Loucy (cell line): ENCODE measurements around the gene POLA2.
A peak's percentile ranks its signal among the peaks of the same experiment; 100 is the strongest.

Source experiments
- H2AFZ ChIP-seq: fragments of 200-600 bp; sonication (generic); 2 replicates; pipeline ENCODE4 v1.6.0; 2016; ENCODE audit warnings: antibody characterized with exemption, mild to moderate bottlenecking, low read length, moderate library complexity
- H3F3A ChIP-seq: fragments of 200-600 bp; 2 replicates; pipeline ENCODE4 v1.6.0; 2016; ENCODE audit warnings: antibody characterized with exemption, low read depth, mild to moderate bottlenecking
- H3K27me3 ChIP-seq: fragments of 200-600 bp; sonication (generic); 2 replicates; pipeline ENCODE4 v1.6.1; 2014; ENCODE audit warnings: low read length, mild to moderate bottlenecking; ENCODE audit not compliant: insufficient read depth, poor library complexity, severe bottlenecking
- H3K36me3 ChIP-seq: fragments of 200-600 bp; sonication (generic); 2 replicates; pipeline ENCODE4 v1.6.1; 2016; ENCODE audit warnings: low read length; ENCODE audit not compliant: insufficient read depth
- H3K4me1 ChIP-seq: fragments of 200-600 bp; sonication (generic); 2 replicates; pipeline ENCODE4 v1.5.1; 2014; ENCODE audit warnings: low read length, mild to moderate bottlenecking; ENCODE audit not compliant: insufficient read depth, poor library complexity, severe bottlenecking
- H3K4me2 ChIP-seq: fragments of 200-600 bp; sonication (generic); 2 replicates; pipeline ENCODE4 v1.6.0; 2014; ENCODE audit warnings: antibody characterized with exemption, low read length, low read depth, mild to moderate bottlenecking; ENCODE audit not compliant: poor library complexity, severe bottlenecking
- H3K4me3 ChIP-seq: fragments of 200-600 bp; sonication (generic); 2 replicates; pipeline ENCODE4 v1.5.1; 2014; ENCODE audit warnings: low read length, mild to moderate bottlenecking, mixed read lengths; ENCODE audit not compliant: poor library complexity, severe bottlenecking
- H3K79me2 ChIP-seq: fragments of 200-600 bp; sonication (generic); 2 replicates; pipeline ENCODE4 v1.6.1; 2014; ENCODE audit warnings: low read length; ENCODE audit not compliant: insufficient read depth
- H3K9ac ChIP-seq: fragments of 200-600 bp; sonication (generic); 2 replicates; pipeline ENCODE4 v1.6.0; 2014; ENCODE audit warnings: mild to moderate bottlenecking, low read depth, low read length, moderate library complexity; ENCODE audit not compliant: poor library complexity, severe bottlenecking
- H3K9me2 ChIP-seq: fragments of 200-600 bp; sonication (generic); replicated peaks from 2 replicates; pipeline ENCODE4 v1.6.1; 2016; ENCODE audit warnings: low read depth, low read length, mixed read lengths
- H3K9me3 ChIP-seq: fragments of 200-600 bp; sonication (generic); 2 replicates; pipeline ENCODE4 v1.6.1; 2014; ENCODE audit warnings: mild to moderate bottlenecking, antibody characterized with exemption, low read length, low read depth; ENCODE audit not compliant: insufficient read depth
- H4K20me1 ChIP-seq: fragments of 200-600 bp; sonication (generic); 2 replicates; pipeline ENCODE4 v1.6.0; 2014; ENCODE audit warnings: antibody characterized with exemption, low read length, mild to moderate bottlenecking; ENCODE audit not compliant: insufficient read depth, poor library complexity, severe bottlenecking
- EZH2phosphoT487 ChIP-seq: fragments of 200-600 bp; IDR thresholded peaks from 2 replicates; pipeline ENCODE4 v1.6.1; 2018; ENCODE audit warnings: antibody characterized with exemption, mild to moderate bottlenecking, moderate library complexity, borderline replicate concordance
- TF ChIP-seq, protein P1 (sequence below): fragments of 200-600 bp; sonication (generic); conservative IDR thresholded peaks from 2 replicates; pipeline ENCODE4 v1.5.1; 2014; ENCODE audit warnings: mild to moderate bottlenecking, antibody characterized with exemption, low read length

Gene POLA2

DNA sequence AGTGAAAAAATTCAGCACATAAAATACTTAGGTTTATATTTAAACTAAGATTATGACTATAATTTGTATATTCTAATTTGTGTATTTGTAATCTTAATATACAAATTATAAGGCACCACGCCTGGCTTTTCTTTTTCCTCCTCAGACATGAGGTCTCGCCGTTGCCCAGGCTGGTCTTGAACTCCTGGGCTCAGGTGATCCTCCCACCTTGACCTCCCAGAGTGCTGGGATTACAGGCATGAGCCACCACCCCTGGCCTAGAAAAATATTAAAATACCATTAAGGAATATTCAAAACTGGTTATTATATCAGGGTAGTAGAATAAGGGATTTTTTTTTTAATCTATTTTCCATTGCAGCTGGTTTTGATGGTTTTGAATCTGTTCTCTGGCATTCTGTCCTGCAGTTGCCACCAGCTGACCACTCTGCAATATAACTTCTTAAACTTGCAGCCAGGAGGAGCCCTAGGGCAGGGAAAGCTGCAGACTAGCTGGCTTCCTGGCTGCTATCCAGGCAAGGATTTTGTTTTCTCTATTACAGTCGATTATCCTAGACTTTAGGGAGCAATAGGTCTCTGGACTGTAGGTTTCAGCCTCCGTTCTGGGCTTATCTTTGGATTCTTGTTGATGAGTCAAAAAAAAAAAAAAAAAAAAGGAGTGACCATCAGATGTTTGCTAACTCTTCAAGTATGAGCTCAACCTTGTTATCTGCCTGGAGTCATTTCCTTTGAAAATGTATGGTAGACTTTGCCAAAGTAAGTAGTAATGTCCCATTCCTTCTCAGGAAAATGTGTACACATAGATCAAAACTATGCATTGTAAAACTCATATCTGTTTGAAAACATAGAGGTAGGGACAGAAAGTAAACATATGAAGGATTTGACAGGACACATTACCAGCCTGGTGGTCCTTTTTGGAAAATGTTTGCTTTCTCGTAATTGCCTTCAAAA is 13.2 kb downstream of the POLA2 start:
- Histone ChIP-seq H3K4me1 (no peaks in the 10 kb centered on the region), H3K9ac (no peak overlapping the region), H3K79me2 (no peaks in the 10 kb centered on the region), H3K36me3 (peaks cover 43% of the 10 kb centered on the region; the same call in 1 of the 2 replicates), H3K4me3 (no peak overlapping the region), H3K9me3 (no peaks in the 10 kb centered on the region), H2AFZ (no peak overlapping the region), H3F3A (no peaks in the 10 kb centered on the region), H4K20me1 (no peaks in the 10 kb centered on the region), H3K27me3 (no peaks in the 10 kb centered on the region), H3K9me2 (no peaks in the 10 kb centered on the region), H3K4me2 (no peak overlapping the region)
- TF ChIP-seq, protein P1, sequence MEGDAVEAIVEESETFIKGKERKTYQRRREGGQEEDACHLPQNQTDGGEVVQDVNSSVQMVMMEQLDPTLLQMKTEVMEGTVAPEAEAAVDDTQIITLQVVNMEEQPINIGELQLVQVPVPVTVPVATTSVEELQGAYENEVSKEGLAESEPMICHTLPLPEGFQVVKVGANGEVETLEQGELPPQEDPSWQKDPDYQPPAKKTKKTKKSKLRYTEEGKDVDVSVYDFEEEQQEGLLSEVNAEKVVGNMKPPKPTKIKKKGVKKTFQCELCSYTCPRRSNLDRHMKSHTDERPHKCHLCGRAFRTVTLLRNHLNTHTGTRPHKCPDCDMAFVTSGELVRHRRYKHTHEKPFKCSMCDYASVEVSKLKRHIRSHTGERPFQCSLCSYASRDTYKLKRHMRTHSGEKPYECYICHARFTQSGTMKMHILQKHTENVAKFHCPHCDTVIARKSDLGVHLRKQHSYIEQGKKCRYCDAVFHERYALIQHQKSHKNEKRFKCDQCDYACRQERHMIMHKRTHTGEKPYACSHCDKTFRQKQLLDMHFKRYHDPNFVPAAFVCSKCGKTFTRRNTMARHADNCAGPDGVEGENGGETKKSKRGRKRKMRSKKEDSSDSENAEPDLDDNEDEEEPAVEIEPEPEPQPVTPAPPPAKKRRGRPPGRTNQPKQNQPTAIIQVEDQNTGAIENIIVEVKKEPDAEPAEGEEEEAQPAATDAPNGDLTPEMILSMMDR, result peak; percentile 75
- TF ChIP-seq EZH2phosphoT487, result no peak

DNA sequence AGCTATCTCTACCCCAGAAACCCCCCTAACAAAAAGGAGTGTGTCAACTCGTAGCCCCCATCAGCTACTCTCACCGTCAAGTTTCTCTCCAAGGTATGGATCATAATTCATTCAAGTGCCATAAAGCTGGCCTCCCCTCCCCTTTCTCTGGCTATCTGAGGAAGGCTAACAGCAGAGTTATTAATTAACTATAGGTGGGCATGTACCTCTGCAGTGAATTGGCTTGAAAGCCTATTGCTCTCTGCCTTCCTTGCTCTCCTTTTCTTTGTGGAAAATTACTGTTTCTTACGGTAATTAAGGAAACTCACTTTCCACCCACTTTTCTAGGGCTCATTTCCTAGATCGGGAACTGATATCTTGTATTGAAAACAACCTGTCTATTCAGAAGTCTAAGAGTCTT is 14.1 kb downstream of the POLA2 start:
- Histone ChIP-seq H3K9me2 (no peaks in the 10 kb centered on the region), H3K4me2 (no peak overlapping the region), H3K4me3 (no peak overlapping the region), H3K36me3 (peaks cover 43% of the 10 kb centered on the region; the same call in 1 of the 2 replicates), H3K9ac (no peak overlapping the region), H4K20me1 (no peaks in the 10 kb centered on the region), H3F3A (no peaks in the 10 kb centered on the region), H3K4me1 (no peaks in the 10 kb centered on the region), H2AFZ (no peak overlapping the region), H3K27me3 (no peaks in the 10 kb centered on the region), H3K9me3 (no peaks in the 10 kb centered on the region), H3K79me2 (no peaks in the 10 kb centered on the region)
- TF ChIP-seq EZH2phosphoT487, result no peak
- TF ChIP-seq, protein P1, result no peak

DNA sequence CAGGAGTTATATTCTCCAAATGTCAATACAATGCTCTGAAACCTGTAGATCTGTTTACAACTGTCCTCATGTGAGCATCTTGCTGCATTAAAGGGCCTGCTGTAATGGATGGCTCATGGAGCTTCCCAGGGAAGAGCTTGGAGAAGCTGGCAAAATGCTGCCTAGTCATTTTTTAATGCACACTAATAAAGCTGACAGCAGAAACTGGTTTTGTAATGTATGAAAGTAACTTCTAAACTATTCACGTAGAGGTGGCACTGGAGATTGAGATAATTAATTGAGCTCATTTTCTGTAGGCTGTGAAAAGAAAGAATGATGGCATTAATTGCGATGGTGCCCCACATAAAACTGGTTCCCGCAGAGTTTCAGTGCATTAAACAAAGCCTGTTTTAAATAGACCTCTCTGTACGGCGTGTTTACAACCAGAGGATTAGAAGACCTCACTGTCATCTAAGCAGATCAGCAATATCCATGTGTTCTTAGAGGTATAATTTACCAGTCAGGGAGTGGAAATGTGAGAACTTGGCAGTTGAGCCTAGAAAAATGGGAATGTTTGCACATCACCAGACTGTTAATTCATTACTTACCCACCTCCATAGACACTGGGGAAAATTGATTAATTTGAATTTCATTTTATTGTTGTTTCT is 16.0 kb downstream of the POLA2 start:
- no peaks in the 10 kb centered on the region for H3K4me1 ChIP-seq
- H3K9ac ChIP-seq, result no peak overlapping the region
- no peaks in the 10 kb centered on the region for H3F3A ChIP-seq
- H3K4me2 ChIP-seq, result no peak overlapping the region
- TF ChIP-seq, protein P1, result no peak
- H3K27me3 ChIP-seq, result no peaks in the 10 kb centered on the region
- peaks cover 58% of the 10 kb centered on the region for H3K36me3 ChIP-seq
- no peak overlapping the region for H2AFZ ChIP-seq
- no peaks in the 10 kb centered on the region for H3K9me3 ChIP-seq
- no peaks in the 10 kb centered on the region for H4K20me1 ChIP-seq
- H3K4me3 ChIP-seq, result no peak overlapping the region
- no peaks in the 10 kb centered on the region for H3K79me2 ChIP-seq
- no peaks in the 10 kb centered on the region for H3K9me2 ChIP-seq
